K562 (cell line): Measurements from ENCODE around the gene NRG2. TPM values are rescaled to one million over a fixed set of nuclear protein-coding genes. Genes with fewer than 3 reads are reported as not detected.
A peak's percentile ranks its signal among the peaks of the same experiment; 100 is the strongest.

Experiments used
- ATAC-seq: fragments of 200-7000 bp; cut with Tn5 transposase; 3 replicates; pipeline ENCODE4 v1.9.1; 2020; ENCODE audit warnings: moderate library complexity
- BruUV-seq: library from RNA; stranded (reverse); fragments of 400-500 nt; replicated peaks from 2 replicates; lab custom pipeline; 2021; lab: Mats Ljungman, UMichigan
- CTCF ChIA-PET: fragments of 300-600 bp; formaldehyde crosslinking; extraction: SDS; loops from one replicate; lab custom pipeline; 2021; ENCODE audit warnings: low intra/inter-chr PET ratio; lab: Yijun Ruan, JAX
- POLR2A ChIA-PET: fragments of 300-600, 350-650 bp; sonication (Branson Sonifier 250); formaldehyde crosslinking; extraction: SDS; loops from one replicate; lab custom pipeline; 2021; ENCODE audit warnings: antibody characterized with exemption, inconsistent platforms; lab: Yijun Ruan, JAX
- DNase-seq, 4 experiments: peaks; one replicate each; pipeline versions ENCODE4 v3.0.0 to v3.0.0-alpha.2; 2011 to 2018; ENCODE audit warnings: low spot score in 3 of 4, mixed read lengths in 3 of 4; ENCODE audit errors: extremely low read depth in 1 of 4
- FAIRE-seq: peaks from 2 replicates; lab custom pipeline; 2011; peaks lifted over from hg19 to GRCh38; lab: Jason Lieb, UNC
- H2AFZ ChIP-seq: 2 replicates; pipeline ENCODE4 v1.6.0; 2011; ENCODE audit warnings: low read depth, low read length, control low read depth, inconsistent platforms
- H3K27ac ChIP-seq: fragments of 200-600 bp; 3 replicates; pipeline ENCODE4 v1.8.0; 2011; ENCODE audit warnings: low read depth, mild to moderate bottlenecking, control low read depth, inconsistent platforms, low read length, moderate library complexity, mixed read lengths; ENCODE audit errors: extremely low read depth
- H3K27me3 ChIP-seq, 2 experiments: fragments of 300-600 bp in 1 of 2; 2 replicates in 1 of 2; 3 replicates in 1 of 2; pipeline versions ENCODE4 v1.6.0 to v1.8.0; 2011; ENCODE audit warnings: inconsistent platforms in 2 of 2, low read length in 2 of 2, mild to moderate bottlenecking in 1 of 2, mixed read lengths in 1 of 2, moderate library complexity in 1 of 2; ENCODE audit not compliant: control insufficient read depth in 2 of 2, insufficient read depth in 2 of 2
- H3K36me3 ChIP-seq: fragments of 300-600 bp; 3 replicates; pipeline ENCODE4 v1.8.0; 2011; ENCODE audit warnings: mild to moderate bottlenecking, low read length, inconsistent platforms; ENCODE audit not compliant: control insufficient read depth, insufficient read depth
- H3K4me1 ChIP-seq, 2 experiments: fragments of 200-600 bp in 1 of 2; replicated peaks in 1 of 2; 2 replicates in 1 of 2; 3 replicates in 1 of 2; pipeline versions ENCODE4 v1.5.1 to v1.8.0; 2011; ENCODE audit warnings: inconsistent platforms in 2 of 2, low read length in 2 of 2, mild to moderate bottlenecking in 1 of 2, mixed read lengths in 1 of 2, moderate library complexity in 1 of 2; ENCODE audit not compliant: control insufficient read depth in 2 of 2, insufficient read depth in 2 of 2
- H3K4me2 ChIP-seq: 2 replicates; pipeline ENCODE4 v1.6.1; 2011; ENCODE audit warnings: low read length, control low read depth, inconsistent platforms, mixed read lengths; ENCODE audit not compliant: insufficient read depth
- H3K4me3 ChIP-seq: fragments of 200-600 bp; sonication (generic), shearing (Covaris generic); 2 replicates; pipeline ENCODE4 v1.5.1; 2016; ENCODE audit warnings: control low read depth, inconsistent platforms
- H3K79me2 ChIP-seq: fragments of 200-600 bp; 3 replicates; pipeline ENCODE4 v1.8.0; 2011; ENCODE audit warnings: low read length, inconsistent platforms; ENCODE audit not compliant: control insufficient read depth, insufficient read depth
- H3K9ac ChIP-seq, 2 experiments: 2 replicates each; pipeline versions ENCODE4 v1.6.0 to v1.6.1; 2011; ENCODE audit warnings: low read depth in 2 of 2, low read length in 2 of 2, control low read depth in 1 of 2, inconsistent platforms in 1 of 2, mild to moderate bottlenecking in 1 of 2, mixed read lengths in 1 of 2; ENCODE audit not compliant: insufficient read depth in 1 of 2
- H3K9me1 ChIP-seq: one replicate; pipeline ENCODE4 v1.6.0; 2011; ENCODE audit warnings: inconsistent platforms, mild to moderate bottlenecking, low read length, moderate library complexity; ENCODE audit not compliant: control insufficient read depth, insufficient read depth
- H3K9me3 ChIP-seq: replicated peaks from 2 replicates; pipeline ENCODE4 v1.5.1; 2011; ENCODE audit warnings: low read depth, low read length, inconsistent platforms; ENCODE audit not compliant: control insufficient read depth, insufficient read depth
- H4K20me1 ChIP-seq: replicated peaks from 2 replicates; pipeline ENCODE4 v1.6.1; 2011; ENCODE audit warnings: low read length, inconsistent platforms, mixed read lengths; ENCODE audit not compliant: control insufficient read depth, insufficient read depth
- BCOR ChIP-seq: fragments of 450-650 bp; IDR thresholded peaks from 2 replicates; pipeline ENCODE4 v1.6.1; 2016
- CBX5 ChIP-seq: IDR thresholded peaks from 2 replicates; pipeline ENCODE4 v1.6.1; 2014; ENCODE audit warnings: low read depth, borderline replicate concordance
- CCNT2 ChIP-seq: IDR thresholded peaks from 2 replicates; pipeline ENCODE4 v1.6.1; 2011; ENCODE audit warnings: borderline replicate concordance, low read depth, mild to moderate bottlenecking, moderate library complexity, mixed read lengths, low read length; ENCODE audit not compliant: insufficient read length; ENCODE audit errors: extremely low read depth
- DPF2 ChIP-seq: fragments of 450-650 bp; IDR thresholded peaks from 2 replicates; pipeline ENCODE4 v1.6.1; 2016
- ERF ChIP-seq: fragments of 450-650 bp; formaldehyde crosslinking; IDR thresholded peaks from 2 replicates; pipeline ENCODE4 v1.4.0; 2020; ENCODE audit warnings: mild to moderate bottlenecking, mixed read lengths
- FOS ChIP-seq: IDR thresholded peaks from 3 replicates; pipeline ENCODE4 v1.6.1; 2011; ENCODE audit not compliant: insufficient read length; ENCODE audit errors: extremely low read depth
- NCOA4 ChIP-seq: fragments of 450-650 bp; IDR thresholded peaks from 2 replicates; pipeline ENCODE4 v1.6.1; 2018; ENCODE audit warnings: mild to moderate bottlenecking; ENCODE audit not compliant: partially characterized antibody
- PTRF ChIP-seq: fragments of 450-650 bp; IDR thresholded peaks from 2 replicates; pipeline ENCODE4 v1.6.1; 2016; ENCODE audit warnings: mild to moderate bottlenecking, missing genetic modification characterization, missing compliant biosample characterization
- TCF7 ChIP-seq: sonication (generic); IDR thresholded peaks from 2 replicates; pipeline ENCODE4 v1.6.1; 2016; ENCODE audit warnings: antibody characterized with exemption, borderline replicate concordance
- TCFL5 ChIP-seq: fragments of 250-450 bp; sonication (Bioruptor Pico); conservative IDR thresholded peaks from 2 replicates; pipeline ENCODE4 v1.6.1; 2021; ENCODE audit warnings: mild to moderate bottlenecking, moderate library complexity, matching md5 sums
- U2AF1 ChIP-seq: fragments of 200-400 bp; formaldehyde crosslinking; optimal IDR thresholded peaks from 2 replicates; pipeline ENCODE3; 2017; ENCODE audit warnings: mild to moderate bottlenecking, low read depth, low read length, moderate library complexity
- ZNF3 ChIP-seq: fragments of 250-450 bp; sonication (Bioruptor Pico); IDR thresholded peaks from 2 replicates; pipeline ENCODE4 v1.5.0; 2021; ENCODE audit warnings: mild to moderate bottlenecking, moderate library complexity
- whole genome bisulfite sequencing: fragments of 100-300 bp; shearing (Covaris generic); methylation state at CpG from one replicate; pipeline ENCODE4 v1.1.6; 2016; ENCODE audit warnings: low coverage, mixed read lengths; ENCODE audit not compliant: insufficient coverage; ENCODE audit errors: missing lambda C conversion rate; 5-methylcytosine and 5-hydroxymethylcytosine counted together
- in situ Hi-C: fragments of 300-500 bp; cut with MboI; formaldehyde crosslinking; loops from 4 replicates; pipeline ENCODE4 v1.15.0; 2018; ENCODE audit warnings: inconsistent platforms, mixed read lengths
- intact Hi-C: fragments of 100-400 bp; cut with micrococcal nuclease; formaldehyde crosslinking; loops from 2 replicates; pipeline ENCODE4 v1.14.2; 2022
- polyA plus RNA-seq, 8 experiments: library from polyadenylated mRNA; depleted of rRNA in 4 of 8; stranded (reverse) in 5 of 8; unstranded in 3 of 8; fragments of >200 nt; fragmentation: Nextera tagmentation in 2 of 8; fragmentation: Illumina TruSeq in 1 of 8; extraction: Ambion mirVana in 2 of 8; extraction: Trizol in 1 of 8; gene quantifications; 2 replicates each; pipeline versions ENCODE4 v1.2.1 to v1.2.3, GENCODE V29; 2011 to 2014; ENCODE audit warnings: inconsistent platforms in 1 of 8, missing spikeins in 1 of 8
- total RNA-seq, 7 experiments: library from RNA; depleted of rRNA in 6 of 7; stranded (reverse); fragments of >200 nt in 6 of 7; fragmentation: Illumina TruSeq in 2 of 7; extraction: Trizol in 2 of 7; gene quantifications; 2 replicates each; pipeline versions ENCODE4 v1.2.1 to v1.2.3, GENCODE V29; 2011 to 2021; ENCODE audit warnings: low replicate concordance in 1 of 7
- TF ChIP-seq, protein P1 (sequence below): fragments of 250-450 bp; sonication (Bioruptor Pico); IDR thresholded peaks from 2 replicates; pipeline ENCODE4 v1.5.0; 2021
- TF ChIP-seq, protein P2 (sequence below): sonication (generic); formaldehyde crosslinking; IDR thresholded peaks from 2 replicates; pipeline ENCODE4 v1.8.0; 2023; ENCODE audit warnings: mild to moderate bottlenecking, missing genetic modification reagents
- TF ChIP-seq, protein P3 (sequence below), 2 experiments: fragments of 450-650 bp; IDR thresholded peaks; 2 replicates each; pipeline ENCODE4 v1.6.1; 2018; ENCODE audit warnings: mild to moderate bottlenecking in 2 of 2, low read depth in 1 of 2; ENCODE audit not compliant: partially characterized antibody in 2 of 2

NRG2 gene
- total and polyA plus RNA-seq, 9 of the 15 experiments (the other 6 are each of a cell fraction or from before 2014, with no cell fraction given) = not detected

DNA sequence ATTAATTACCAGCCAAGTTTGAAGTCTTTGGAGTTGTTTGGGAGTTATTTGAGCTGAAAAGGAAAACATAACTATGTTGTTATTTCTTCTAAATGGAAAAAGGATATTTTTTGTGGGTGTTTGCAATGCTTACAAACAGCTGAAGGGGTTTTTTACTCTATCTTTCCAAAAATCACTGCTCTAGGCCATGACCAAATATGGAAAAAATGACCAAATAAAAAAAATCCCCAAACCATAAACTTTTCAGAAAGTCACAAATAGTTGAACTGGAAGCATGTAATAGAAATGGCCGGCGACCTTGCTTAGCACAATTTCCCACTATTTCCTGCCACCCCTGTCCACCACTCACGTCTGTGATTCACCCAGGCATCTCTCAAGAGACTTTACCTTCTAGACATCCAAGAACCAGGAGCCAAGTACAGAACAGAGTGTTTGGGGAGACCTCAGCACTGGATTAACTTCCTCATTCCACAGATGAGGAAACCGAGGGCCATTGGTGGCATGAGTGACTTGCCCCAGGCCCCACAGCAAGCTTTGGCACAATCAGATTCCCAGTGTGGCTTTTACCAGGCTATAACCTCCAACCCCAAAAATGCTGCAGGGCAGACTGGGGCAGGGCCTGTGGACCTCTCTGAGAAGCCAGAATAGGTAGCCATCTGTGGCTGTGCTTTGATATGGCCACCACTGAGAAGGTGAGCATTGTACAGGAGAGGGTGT, 84.5 kb downstream of the NRG2 start (continued):
- no peak for TF ChIP-seq PTRF (tag)

DNA sequence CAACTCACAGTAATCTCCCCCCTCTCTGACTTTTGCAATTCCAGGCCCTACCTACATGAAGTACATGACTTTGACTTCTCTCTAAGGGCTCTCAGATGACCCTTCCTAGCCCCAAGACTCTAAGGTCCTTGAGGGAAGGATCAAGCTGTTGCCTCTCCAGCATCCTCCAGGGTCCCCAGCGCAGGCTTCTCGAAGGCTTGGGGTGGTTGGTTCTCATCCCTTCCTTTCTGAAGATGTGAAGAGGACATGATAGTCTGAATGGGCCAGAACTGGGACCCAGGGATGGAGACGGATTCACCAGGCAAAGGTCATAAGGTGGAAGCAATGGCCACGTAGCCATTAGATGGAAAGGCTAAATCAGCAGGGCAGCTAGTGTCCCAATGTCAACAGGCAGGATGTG, 86.8 kb downstream of the NRG2 start:
- no peak for ATAC-seq
- 0% methylated on average over 4 of the region's 4 CpGs for WGBS
- H2AFZ ChIP-seq = no peak overlapping the region
- in situ Hi-C loops = no loop called here
- no peaks in the 10 kb centered on the region for H3K36me3 ChIP-seq
- H3K79me2 ChIP-seq = no peaks in the 10 kb centered on the region
- no peak overlapping the region for H3K4me2 ChIP-seq
- H3K4me1 ChIP-seq = no peaks in the 10 kb centered on the region; a peak in 1 of 5 replicates
- H3K27ac ChIP-seq = no peak overlapping the region
- no peak overlapping the region for H3K9ac ChIP-seq
- intact Hi-C loops = no loop called here
- no peaks in the 10 kb centered on the region for H3K9me3 ChIP-seq
- 0 out of 2 replicates have a peak, but pooled peaks cover 4% of the 10 kb centered on the region for H4K20me1 ChIP-seq
- H3K9me1 ChIP-seq = peaks cover 2% of the 10 kb centered on the region
- CTCF ChIA-PET = interaction anchor here (2.0 kb wide), 1 partner anchor 13 kb away, joined by 8 read pairs; no protein-coding TSS in a partner anchor
- no peak overlapping the region for H3K4me3 ChIP-seq
- FAIRE-seq = no peak
- POLR2A ChIA-PET = interaction anchor here (1.0 to 1.6 kb wide), 2 partner anchors 15 to 160 kb away, joined by 3 read pairs; no protein-coding TSS in a partner anchor
- H3K27me3 ChIP-seq = peaks cover 5 to 51% of the 10 kb centered on the region in 2 experiments; a peak in 4 of 5 replicates
- BruUV-seq = no TSS peak
- peak in 1 of 4 experiments; percentile 2 for DNase-seq
- TF ChIP-seq TCF7 (no peak), BCOR (no peak), TCFL5 (CRISPR knock-in tag) (no peak), U2AF1 (no peak), DPF2 (no peak), CCNT2 (no peak), CBX5 (no peak), FOS (no peak), NCOA4 (no peak), ERF (CRISPR knock-in tag) (no peak), ZNF3 (CRISPR knock-in tag) (no peak)
- TF ChIP-seq, protein P1, sequence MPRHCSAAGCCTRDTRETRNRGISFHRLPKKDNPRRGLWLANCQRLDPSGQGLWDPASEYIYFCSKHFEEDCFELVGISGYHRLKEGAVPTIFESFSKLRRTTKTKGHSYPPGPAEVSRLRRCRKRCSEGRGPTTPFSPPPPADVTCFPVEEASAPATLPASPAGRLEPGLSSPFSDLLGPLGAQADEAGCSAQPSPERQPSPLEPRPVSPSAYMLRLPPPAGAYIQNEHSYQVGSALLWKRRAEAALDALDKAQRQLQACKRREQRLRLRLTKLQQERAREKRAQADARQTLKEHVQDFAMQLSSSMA (CRISPR knock-in tag) = no peak
- TF ChIP-seq, protein P2, sequence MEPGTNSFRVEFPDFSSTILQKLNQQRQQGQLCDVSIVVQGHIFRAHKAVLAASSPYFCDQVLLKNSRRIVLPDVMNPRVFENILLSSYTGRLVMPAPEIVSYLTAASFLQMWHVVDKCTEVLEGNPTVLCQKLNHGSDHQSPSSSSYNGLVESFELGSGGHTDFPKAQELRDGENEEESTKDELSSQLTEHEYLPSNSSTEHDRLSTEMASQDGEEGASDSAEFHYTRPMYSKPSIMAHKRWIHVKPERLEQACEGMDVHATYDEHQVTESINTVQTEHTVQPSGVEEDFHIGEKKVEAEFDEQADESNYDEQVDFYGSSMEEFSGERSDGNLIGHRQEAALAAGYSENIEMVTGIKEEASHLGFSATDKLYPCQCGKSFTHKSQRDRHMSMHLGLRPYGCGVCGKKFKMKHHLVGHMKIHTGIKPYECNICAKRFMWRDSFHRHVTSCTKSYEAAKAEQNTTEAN (CRISPR knock-in tag) = no peak
- TF ChIP-seq, protein P3, sequence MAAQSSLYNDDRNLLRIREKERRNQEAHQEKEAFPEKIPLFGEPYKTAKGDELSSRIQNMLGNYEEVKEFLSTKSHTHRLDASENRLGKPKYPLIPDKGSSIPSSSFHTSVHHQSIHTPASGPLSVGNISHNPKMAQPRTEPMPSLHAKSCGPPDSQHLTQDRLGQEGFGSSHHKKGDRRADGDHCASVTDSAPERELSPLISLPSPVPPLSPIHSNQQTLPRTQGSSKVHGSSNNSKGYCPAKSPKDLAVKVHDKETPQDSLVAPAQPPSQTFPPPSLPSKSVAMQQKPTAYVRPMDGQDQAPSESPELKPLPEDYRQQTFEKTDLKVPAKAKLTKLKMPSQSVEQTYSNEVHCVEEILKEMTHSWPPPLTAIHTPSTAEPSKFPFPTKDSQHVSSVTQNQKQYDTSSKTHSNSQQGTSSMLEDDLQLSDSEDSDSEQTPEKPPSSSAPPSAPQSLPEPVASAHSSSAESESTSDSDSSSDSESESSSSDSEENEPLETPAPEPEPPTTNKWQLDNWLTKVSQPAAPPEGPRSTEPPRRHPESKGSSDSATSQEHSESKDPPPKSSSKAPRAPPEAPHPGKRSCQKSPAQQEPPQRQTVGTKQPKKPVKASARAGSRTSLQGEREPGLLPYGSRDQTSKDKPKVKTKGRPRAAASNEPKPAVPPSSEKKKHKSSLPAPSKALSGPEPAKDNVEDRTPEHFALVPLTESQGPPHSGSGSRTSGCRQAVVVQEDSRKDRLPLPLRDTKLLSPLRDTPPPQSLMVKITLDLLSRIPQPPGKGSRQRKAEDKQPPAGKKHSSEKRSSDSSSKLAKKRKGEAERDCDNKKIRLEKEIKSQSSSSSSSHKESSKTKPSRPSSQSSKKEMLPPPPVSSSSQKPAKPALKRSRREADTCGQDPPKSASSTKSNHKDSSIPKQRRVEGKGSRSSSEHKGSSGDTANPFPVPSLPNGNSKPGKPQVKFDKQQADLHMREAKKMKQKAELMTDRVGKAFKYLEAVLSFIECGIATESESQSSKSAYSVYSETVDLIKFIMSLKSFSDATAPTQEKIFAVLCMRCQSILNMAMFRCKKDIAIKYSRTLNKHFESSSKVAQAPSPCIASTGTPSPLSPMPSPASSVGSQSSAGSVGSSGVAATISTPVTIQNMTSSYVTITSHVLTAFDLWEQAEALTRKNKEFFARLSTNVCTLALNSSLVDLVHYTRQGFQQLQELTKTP (IDR thresholded peaks at IDR 0.05; ENCODE audit: low read depth in 1 of 2, partially characterized antibody in 2 of 2) = no peak
